Uterus (tissue), 2 donors: Measurements from ENCODE around the gene ZNF784.

Source experiments
- POLR2A ChIP-seq, 2 donors: fragments of 450-650 bp; IDR thresholded peaks; one replicate each; pipeline ENCODE4 v1.6.1; 2016; ENCODE audit warnings: antibody characterized with exemption in 2 of 2, mild to moderate bottlenecking in 1 of 2, moderate library complexity in 1 of 2
- TF ChIP-seq, protein P1 (sequence below), 4 experiments: fragments of 200-600 bp in 2 of 4; fragments of 450-650 bp in 2 of 4; sonication (generic) in 2 of 4; IDR thresholded peaks; one replicate each; pipeline ENCODE4 v1.5.1; 2016 to 2019; ENCODE audit warnings: antibody characterized with exemption in 4 of 4, mild to moderate bottlenecking in 2 of 4, moderate library complexity in 1 of 4

DNA sequence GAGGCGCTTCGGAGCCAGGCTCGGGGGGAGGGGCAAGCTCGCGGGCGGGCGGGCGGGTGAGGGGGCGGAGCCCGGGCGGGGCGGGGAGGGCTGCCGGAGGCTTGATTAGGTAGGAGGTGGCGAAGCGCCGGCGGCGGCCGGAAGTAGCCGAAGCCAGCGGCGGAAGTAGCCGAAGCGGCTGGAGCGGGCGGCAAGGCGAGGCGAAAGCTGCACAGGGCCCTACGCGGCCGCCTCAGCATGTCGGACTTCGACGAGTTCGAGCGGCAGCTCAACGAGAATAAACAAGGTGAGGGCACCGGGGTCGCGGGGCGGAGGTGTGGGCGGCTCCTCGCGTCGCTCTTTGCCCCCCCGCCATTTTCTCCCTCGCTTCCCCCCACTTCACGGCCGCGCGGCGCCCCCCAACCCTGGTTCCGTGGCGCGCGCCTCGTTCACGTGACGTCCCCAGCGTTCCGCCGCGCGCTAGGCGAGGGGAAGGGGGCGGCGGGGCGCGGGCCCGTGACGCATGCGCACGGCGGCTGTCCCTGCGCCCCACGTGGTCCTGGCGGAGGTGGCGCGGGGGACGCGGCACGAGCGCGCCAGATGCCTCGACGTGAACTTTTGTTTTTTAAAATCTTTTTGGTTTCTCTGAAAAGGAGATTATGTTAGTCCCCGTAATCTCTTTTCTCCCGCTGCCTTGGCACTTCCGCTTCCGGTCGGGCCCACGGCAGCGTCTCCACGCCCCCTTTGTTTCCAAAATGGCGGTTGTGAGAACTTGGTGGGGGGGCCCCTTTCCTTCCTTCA is 30.7 kb upstream of the ZNF784 start, which contains the start of gene U2AF2:
- TF ChIP-seq, protein P1, sequence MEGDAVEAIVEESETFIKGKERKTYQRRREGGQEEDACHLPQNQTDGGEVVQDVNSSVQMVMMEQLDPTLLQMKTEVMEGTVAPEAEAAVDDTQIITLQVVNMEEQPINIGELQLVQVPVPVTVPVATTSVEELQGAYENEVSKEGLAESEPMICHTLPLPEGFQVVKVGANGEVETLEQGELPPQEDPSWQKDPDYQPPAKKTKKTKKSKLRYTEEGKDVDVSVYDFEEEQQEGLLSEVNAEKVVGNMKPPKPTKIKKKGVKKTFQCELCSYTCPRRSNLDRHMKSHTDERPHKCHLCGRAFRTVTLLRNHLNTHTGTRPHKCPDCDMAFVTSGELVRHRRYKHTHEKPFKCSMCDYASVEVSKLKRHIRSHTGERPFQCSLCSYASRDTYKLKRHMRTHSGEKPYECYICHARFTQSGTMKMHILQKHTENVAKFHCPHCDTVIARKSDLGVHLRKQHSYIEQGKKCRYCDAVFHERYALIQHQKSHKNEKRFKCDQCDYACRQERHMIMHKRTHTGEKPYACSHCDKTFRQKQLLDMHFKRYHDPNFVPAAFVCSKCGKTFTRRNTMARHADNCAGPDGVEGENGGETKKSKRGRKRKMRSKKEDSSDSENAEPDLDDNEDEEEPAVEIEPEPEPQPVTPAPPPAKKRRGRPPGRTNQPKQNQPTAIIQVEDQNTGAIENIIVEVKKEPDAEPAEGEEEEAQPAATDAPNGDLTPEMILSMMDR (IDR thresholded peaks at IDR 0.05) = peak in 1 of 4 experiments; percentile 2
- peak; percentile 31 to 73 for TF ChIP-seq POLR2A (IDR thresholded peaks at IDR 0.05)
